Endometrial microvascular endothelial cells (primary cell): ENCODE results near the gene CBLC. TPM values are rescaled to one million over a fixed set of nuclear protein-coding genes. Genes with fewer than 3 reads are reported as not detected.

Experiments
- in situ Hi-C: cut with HindIII; loops from 2 replicates; pipeline ENCODE4 v1.10.0; 2017; ENCODE audit warnings: low sequenced_read_pairs, low pct_unique_long_range_greater_than_20kb; ENCODE audit errors: inconsistent ontology term
- total RNA-seq: library from RNA; depleted of rRNA; stranded (reverse); fragments of >200 nt; gene quantifications from one replicate; pipeline ENCODE4 v1.2.3, GENCODE V29; 2015; ENCODE audit errors: inconsistent ontology term

The CBLC gene, protein sequence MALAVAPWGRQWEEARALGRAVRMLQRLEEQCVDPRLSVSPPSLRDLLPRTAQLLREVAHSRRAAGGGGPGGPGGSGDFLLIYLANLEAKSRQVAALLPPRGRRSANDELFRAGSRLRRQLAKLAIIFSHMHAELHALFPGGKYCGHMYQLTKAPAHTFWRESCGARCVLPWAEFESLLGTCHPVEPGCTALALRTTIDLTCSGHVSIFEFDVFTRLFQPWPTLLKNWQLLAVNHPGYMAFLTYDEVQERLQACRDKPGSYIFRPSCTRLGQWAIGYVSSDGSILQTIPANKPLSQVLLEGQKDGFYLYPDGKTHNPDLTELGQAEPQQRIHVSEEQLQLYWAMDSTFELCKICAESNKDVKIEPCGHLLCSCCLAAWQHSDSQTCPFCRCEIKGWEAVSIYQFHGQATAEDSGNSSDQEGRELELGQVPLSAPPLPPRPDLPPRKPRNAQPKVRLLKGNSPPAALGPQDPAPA
- 0.28 TPM for total RNA-seq

DNA sequence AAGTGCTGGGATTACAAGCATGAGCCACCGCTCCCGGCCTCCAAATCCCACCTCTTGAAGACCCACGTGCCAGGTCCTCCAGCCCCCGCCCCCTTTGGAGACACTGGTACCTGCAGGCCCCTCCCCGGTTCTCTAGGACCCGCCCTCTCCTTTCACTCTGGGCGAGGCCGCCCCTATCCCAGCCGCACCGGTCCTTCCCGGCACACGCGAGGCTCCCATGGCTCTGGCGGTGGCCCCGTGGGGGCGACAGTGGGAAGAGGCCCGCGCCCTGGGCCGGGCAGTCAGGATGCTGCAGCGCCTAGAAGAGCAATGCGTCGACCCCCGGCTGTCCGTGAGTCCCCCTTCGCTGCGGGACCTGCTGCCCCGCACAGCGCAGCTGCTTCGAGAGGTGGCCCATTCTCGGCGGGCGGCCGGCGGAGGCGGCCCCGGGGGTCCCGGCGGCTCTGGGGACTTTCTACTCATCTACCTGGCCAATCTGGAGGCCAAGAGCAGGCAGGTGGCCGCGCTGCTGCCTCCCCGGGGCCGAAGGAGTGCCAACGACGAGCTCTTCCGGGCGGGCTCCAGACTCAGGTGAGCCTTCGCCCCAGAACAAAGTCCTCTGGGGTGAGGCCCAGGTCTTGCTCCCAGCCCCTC, at the start of gene CBLC:
TSS of gene CBLC (plus strand) at position 176 of the 633 bp plus-strand sequence. CDS start at position 218, 42 bp downstream.
- in situ Hi-C loops: no loop called here

DNA sequence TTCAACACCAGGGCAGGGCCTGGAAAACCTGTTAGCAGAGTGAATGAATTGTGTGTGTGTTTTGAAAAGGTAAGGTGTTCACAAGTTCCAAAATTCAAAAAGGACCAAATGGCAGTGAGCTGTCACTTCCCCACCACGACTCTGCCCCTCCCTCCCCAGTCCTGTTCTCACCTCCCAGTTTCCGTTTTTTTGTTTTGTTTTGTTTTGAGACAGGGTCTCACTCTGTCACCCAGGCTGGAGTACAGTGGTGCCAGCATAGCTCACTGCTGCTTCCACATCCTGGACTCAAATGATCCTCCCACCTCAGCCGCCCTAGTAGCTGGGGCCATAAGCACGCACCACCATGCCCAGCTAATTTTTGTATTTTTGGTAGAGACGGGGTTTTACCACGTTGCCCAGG, 49.5 kb upstream of the CBLC start:
- in situ Hi-C loops: no loop called here

DNA sequence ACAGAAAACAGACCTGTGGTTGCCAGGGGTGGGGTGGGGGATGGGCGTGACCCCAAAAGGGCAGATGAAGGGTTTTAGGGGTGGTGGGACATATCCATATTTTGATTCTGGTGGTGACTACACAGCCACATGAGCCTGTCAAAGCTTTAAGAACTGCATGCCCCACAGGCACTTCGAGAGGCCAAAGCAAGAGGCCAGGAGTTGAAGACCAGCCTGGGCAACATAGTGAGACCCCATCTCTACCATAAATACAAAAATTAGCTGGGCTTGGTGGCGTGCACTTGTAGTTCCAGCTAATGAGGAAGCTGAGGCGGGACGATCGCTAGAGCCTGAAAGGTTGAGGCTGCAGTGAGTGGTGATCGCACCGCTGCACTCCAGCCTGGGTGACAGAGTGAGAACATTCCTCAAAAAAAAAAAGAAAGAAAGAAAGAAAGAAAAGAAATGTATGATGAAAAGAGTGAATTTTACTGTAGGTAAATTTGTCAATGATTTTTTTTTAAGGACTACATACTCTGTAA, 48.1 kb upstream of the CBLC start:
- in situ Hi-C loops: no loop called here

DNA sequence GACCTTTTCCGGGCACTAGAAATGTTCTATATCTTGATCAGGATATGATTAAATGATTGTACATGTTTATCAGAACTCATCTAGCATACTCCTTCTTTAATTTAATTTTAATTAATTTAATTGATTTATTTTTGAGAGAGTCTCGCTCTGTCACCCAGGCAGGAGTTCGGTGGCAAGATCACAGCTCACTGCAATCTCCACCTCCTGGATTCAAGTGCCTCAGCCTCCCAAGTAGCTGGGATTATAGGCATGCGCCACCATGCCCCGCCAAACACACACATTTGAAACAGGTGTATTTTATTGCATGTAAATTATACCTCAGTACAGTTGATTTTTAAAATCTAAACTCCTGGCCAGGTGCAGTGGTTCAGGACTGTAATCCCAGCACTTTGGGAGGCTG, 46.6 kb upstream of the CBLC start:
- in situ Hi-C loops: no loop called here

DNA sequence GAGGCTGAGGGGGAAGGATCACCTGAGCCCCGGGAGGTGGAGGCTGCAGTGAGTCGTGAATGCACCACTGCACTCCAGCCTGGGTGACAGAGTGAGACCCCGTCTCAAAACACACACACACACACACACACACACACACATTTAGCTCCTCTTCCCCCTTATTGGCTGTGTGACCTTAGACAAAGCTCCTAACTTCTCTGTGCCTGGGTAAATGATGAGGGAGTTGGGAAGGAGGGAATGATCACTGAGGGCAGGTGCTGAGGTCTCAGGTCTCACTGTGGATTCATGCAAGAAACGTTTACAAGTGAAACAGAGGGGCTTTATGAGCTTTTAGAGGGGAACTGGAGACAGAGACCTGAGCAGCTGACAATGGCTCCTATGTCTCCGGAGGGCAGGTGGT, 46.1 kb upstream of the CBLC start:
- in situ Hi-C loops: no loop called here

DNA sequence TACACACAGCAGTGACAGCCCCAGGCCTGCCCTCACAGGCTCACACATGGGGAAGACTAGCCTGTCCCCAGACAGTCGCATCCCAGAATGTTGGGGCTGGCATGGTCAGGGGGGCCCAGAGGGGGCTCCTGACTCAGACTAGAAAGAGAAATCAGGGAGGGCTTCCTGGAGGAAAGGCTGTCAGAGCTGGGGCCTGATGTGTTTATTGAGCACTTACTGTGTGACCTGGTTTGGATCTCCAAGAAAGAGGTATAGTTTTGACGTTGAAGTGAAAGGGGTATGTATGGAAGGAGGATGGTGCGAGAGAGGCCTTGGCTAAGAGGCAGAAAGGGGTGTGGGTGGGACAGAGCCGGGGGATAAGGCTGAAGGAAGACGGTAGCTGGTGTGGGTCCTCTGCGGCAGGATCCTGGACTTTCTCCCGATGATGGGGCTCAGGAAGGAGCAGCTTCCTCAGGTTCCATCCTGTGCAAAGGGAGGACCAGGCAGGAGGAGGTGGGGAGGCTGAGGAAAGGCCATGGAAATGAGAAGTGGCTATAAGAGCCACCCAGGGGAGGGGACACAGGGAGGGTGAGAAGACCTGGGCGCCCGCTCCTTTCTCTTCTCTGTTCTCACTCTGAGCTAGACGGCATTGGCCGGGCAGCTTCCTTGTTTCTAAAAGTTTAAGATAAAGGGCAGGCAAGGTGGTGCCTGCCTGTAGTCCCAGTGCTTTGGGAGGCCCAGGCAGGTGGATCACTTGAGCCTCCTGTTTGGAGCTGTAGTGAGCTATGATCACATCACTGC, 45.3 kb upstream of the CBLC start:
- in situ Hi-C loops: no loop called here

DNA sequence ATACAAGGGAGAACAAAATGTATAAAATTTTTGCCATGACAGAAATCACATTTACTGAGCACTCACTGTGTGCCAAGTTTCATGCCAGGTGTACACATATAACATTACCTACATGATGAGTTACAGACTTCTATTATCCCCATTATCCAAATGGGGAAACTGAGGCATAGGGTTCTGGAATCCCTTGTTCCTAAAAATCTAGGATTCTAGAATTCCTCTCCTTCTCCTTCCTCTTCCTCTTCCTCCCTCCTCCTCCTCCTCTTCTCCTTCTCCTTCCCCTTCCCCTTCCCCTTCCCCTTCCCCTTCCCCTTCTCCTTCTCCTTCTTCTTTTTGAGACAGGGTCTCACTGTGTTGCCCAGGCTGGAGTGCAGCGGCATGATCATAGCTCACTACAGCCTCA, 43.3 kb upstream of the CBLC start:
- in situ Hi-C loops: no loop called here

DNA sequence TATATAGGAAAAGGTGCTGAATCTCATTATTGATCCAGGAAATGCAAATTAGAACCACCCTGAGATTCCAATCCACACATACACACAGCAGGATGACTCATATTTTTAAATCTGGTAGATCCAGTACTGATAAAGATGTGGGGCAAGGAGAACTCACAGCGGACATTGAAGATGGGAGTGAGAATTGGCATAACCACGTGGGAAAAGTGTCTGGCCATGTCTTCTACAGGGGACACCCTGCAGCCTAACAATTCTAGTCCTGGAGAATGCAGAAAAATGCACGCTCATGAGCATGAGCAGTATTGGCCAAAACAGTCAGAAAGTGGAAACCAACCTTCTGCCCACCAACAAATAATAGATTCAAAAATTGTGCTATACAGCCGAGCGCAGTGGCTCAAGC, 42.7 kb upstream of the CBLC start:
- in situ Hi-C loops: no loop called here

DNA sequence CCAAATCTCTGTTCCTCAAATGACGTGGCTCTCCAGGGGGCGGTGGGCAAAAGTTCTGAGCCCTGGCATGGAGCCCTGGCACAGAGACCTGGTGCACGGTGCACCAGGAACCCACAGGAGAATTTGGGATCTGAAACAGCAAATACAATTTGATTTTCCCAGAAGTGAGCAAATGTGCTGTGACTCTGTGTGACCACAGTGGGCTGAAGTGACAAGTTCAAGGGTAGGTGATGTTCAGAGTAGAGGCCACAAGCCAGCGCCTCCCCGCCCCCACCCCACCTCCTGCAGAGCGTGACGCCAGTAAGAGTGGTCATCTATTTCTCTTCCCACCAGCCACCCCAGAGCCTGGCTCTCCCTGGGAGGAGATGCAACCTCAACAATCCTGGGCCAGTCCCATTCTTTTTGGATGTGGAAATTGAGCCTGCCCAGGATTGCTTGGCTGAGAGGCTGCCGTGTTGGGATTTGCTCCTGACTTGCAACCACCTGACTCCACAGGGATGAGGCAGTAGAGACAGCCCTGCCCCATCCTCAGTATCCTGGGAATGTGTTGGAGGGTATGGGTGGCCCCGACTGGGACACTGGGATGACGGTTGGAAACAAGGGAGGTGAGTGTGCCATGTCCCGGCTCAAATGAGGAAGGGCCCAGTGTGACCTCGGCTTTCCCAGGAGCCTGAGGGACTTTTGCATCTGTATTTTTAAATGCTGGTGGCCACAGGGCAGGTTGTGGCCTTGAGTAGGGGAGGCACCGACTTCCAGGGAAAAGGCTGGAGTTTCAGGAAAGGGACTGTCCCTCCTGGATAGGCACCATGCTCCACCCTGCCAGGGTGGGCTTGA, 40.2 kb upstream of the CBLC start:
- in situ Hi-C loops: no loop called here

DNA sequence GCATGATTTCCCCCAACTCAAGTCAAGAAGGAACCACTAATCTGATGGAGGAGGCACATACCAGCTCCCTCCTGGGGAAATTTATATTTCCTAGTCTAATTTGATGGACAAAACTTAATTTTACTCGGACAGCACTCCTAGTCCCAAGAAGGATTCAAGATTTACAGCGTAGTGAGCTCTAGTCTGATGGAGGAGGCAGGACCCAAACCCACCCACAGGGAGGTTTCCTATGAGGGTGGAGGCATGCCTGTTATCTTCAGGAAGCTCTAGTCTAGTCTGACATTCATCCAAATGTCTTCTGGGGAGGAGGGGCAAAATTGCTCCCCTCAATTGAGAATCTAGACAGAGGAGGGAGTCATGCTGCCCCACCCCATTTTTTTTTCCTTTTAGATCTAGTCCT, 39.6 kb upstream of the CBLC start:
- in situ Hi-C loops: no loop called here

DNA sequence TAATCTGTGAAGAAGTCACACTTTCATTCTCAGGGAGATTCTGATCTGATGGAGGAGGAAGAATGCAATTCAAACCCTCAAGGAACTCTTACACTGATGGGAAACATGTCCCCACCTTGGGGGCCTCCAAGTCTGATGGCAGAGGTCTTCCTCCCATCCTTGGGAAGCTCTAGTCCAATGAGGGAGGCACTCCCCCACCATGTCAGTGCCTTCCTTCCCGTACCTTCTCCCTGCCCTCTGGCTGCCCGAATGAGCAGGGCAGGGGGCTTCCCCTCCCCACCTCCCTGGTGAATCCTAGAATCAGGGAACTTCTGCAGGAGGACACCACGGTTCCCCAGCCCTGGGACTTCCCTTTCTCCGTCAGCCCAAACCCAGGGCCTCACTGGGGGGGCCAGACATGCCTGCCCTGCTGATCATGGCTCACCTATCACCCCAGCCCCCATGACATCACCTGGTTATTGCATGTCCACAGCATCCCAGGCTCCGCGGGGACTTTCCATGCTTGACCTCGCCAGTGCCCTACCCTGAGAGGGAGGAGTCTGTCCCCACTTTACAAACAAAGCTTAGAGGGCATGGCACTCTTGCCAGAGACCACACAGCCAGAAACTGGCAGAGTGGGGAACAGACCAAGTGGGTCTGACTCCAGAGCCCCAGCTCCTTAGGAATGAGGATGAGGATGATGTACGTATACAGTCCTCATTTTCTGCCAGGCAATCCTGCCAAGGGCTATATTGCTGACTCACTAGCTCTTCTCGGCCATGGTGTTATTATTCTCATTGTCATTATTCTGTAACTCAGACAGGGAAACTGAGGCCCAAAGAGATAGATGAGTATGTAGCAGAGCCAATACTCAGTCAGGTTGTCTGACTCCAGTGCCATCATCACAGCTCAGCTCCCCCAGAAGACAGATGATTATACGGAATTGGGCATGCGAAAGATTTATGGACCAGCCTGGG, 38.8 kb upstream of the CBLC start:
- in situ Hi-C loops: no loop called here

DNA sequence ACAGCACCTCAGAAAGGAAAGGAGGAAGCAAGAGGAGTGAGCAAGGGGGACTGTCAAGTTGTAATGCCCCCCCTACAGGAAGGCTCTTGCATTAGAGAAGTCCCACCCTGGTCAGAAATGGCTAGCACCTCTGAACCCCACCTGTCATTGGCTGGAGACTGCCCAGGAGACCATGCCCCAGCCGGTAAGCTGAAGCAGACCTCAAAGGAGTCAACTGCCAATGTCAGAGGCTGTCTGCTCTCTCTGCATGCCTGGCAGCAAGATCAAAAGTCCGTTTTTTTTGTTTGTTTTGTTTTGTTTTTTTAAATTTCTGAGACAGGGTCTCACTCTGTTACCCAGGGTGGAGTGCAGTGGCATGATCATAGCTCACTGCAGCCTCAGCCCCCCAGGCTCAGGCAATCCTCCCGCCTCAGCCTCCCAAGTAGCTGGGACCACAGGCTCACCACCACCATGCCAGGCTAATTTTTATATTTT, 37.3 kb upstream of the CBLC start:
- in situ Hi-C loops: no loop called here

DNA sequence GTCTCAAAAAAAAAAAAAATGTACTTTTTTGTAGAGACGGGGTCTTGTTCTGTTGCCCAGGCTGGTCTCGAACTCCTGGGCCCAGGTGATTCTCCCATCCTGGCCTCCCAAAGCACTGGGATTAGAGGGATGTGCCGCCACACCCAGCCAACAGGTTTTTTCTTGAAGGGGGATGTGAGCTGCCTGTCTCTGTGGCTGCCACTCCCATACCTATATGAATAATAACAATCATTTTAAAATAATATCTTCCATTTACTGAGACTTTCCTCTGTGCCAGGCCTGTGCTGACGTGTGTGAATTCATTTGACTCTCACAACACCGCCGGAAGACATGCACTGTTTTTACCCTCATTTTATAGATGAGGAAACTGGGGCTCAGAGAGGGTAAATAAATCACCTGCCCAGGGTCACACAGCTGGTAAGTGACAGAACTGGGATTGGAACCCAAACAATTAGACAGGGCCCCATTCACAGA, 36.4 kb upstream of the CBLC start:
- in situ Hi-C loops: no loop called here

DNA sequence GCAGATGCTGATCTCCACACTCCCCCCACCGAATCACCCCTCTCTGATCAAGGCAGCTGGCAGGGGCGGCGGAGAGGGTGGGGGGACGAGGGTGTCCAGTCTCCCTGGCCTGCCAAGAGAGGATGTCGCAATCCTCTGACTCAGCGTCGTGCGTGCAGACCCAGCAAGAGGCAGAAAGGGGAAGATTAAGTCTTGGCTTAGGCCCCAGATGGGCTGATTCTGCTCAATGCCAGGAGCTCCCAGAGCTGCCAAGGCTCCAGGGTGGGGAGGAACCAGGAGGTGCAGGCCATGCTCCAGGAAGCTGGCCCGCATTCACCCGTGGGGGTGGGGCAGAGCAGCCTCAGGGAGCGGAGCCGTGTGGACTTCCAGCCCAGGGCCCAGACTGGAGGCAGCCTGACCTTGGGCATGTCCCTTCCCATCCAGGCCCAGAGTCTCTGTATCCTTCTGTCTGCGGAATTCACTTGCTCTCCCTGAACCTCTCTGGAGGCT, 35.8 kb upstream of the CBLC start:
- in situ Hi-C loops: no loop called here

DNA sequence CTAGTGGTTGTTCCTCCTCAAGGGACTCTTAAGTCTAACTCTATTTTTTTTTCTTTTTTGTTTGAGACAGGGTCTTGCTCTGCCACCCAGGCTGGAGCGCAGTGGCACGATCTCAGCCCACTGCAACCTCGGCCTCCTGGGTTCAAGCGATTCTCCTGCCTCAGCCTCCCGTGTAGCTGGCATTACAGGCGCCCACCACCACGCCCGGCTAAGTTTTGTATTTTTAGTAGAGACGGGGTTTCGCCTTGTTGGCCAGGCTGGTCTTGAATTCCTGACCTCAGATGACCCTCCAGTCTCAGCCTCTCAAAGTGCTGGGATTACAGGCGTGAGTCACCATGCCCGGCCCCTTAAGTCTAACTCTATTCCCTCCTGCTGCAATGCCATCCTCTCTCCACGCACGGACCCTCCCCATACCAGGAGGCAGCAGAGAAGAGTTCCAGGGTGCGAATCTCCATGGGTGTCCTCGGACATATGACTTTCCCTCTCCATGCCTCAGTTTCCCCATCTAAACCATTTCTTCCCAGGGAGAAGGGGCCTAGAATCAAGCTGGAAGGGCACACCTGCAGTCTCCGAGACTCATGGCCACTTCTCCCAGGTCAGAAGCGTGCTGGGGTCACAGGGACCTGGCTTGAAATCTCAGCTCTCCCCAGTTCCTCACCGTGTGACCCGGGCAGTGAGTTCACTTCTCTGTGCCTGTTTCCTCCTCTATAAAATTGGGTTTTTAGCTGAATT, 35.2 kb upstream of the CBLC start:
- in situ Hi-C loops: no loop called here

DNA sequence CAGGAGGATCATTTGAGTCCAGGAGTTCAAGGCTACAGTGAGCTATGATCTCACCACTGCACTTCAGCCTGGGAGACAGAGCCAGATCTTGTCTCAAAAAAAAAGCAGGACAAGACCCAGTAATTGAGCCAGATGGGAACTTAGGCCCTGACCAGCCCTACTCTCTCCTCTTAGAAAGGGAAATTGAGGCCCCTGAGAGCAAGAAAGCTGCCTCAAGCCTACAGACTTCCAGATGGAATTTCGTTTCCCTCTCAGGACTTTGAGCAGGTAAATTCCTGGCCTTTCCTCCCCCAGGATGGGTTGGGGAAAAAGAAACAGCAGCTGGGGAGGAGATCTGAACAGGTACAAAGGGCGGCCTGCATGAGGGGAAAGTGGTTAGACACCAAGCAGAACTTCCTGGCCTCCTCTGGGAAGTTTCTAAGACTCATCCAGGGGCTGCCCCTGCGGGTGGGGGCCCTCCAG, 32.8 kb upstream of the CBLC start:
- in situ Hi-C loops: no loop called here
